ENCODE measurements around the gene ABHD6.
"Not testable (repeated sequence)": the region's sequence is repeated elsewhere in the genome, so short reads cannot be mapped to it uniquely, and the experiment has no call there.

ABHD6 gene

GRCh38 chr3:58285334-58285733 is 47.7 kb downstream of the ABHD6 start:
- DNase-seq = no peak

- no peak for DNase-seq
Observed at GRCh38 chr3:58287354-58287753, 49.8 kb downstream of the ABHD6 start.

DNA sequence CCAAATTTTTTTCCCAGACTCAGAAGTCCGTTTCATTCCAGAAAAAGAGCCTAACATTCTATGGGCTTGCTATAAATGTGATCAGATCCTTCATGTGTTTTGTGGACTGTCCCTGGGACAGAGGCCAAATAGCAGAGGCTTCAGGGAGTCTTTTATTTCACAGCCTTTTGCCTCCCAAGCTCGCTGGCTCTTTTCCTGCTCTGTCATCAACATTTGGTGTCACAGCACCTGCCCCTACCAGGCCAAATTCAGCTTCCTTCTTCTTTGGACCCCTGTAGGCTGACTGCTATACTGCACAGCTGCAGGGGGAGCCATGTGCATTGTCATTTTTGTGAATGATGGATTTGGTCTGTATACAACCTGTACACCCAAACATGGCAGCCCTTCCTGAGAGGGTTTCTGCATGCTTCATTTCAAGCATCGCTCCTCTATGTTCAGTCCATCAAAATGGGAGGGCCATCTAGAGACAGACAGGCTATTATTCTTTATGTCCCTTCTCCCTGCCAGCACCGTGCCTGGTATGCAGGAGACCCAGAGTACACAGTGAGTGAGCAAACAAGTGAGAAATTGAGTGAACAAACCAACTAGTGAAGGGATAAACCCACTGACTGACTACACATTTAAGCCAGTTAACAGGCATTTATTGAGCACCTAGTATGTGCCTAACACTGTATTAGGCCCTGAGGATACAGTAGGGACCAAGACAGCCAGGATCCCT is 50.6 kb downstream of the ABHD6 start:
- no peak for DNase-seq

DNA sequence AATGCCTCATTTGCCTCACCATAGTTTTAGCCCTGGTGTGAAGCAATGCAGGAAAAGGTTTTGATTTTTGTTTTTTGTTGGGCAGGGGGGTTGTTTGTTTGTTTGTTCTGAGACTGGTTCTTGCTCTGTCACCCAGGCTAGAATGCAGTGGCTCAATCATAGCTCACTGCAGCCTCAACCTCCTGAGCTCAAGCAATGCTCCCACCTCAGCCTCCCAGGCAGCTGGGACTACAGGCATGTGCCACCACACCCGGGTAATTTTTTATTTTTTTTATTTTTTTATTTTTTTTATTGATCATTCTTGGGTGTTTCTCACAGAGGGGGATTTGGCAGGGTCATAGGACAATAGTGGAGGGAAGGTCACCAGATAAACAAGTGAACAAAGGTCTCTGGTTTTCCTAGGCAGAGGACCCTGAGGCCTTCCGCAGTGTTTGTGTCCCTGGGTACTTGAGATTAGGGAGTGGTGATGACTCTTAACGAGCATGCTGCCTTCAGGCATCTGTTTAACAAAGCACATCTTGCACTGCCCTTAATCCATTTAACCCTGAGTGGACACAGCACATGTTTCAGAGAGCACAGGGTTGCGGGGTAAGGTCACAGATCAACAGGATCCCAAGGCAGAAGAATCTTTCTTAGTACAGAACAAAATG is 51.5 kb downstream of the ABHD6 start:
- not testable (repeated sequence) for DNase-seq

DNA sequence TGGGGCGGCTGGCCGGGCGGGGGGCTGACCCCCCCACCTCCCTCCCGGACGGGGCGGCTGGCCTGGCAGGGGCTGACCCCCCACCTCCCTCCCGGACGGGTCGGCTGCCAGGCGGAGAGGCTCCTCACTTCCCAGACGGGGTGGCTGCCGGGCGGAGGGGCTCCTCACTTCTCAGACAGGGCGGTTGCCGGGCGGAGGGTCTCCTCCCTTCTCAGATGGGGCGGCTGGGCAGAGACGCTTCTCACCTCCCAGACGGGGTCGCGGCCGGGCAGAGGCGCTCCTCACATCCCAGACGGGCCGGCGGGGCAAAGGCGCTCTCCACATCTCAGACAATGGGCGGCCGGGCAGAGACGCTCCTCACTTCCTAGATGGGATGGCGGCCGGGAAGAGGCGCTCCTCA is 52.9 kb downstream of the ABHD6 start:
- not testable (repeated sequence) for DNase-seq

DNA sequence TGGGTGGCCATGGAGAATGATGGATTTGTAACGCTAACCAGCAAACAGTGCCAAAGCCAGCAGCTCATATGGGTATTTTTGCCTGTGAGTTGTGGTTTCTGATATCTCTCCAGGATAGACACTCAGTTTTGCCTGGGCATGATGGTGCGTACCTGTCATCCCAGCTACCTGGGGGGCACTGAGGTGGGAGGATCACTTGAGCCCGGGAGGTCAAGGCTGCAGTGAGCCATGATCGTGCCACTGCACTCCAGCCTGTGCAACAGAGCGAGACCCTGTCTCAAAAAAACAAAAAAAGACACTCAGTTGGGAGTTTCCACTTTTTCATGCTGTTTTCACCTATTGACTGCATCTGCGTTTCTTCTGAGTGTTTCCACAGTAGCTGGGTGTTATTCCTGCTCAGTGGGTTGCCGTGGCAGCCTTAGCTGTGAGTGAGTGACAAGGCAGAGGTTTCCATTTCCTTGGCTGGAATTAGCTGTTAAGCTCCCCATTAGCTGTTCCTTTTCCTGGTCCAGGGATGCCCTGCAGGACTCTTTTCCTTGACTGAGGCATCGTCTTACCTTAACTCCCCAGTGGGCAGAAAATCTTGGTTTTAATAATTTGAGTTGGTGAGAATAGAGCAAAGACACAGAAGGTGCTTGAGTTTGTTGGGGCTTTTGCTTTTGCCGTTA is 54.2 kb downstream of the ABHD6 start:
- no peak for DNase-seq

GRCh38 chr3:58292866-58293265 is 55.3 kb downstream of the ABHD6 start:
- no peak for DNase-seq

GRCh38 chr3:58293516-58293915 is 55.9 kb downstream of the ABHD6 start:
- no peak for DNase-seq

GRCh38 chr3:58296269-58296668 is 58.7 kb downstream of the ABHD6 start:
- no peak for DNase-seq

GRCh38 chr3:58296843-58297242 is 59.3 kb downstream of the ABHD6 start:
- no peak for DNase-seq

DNA sequence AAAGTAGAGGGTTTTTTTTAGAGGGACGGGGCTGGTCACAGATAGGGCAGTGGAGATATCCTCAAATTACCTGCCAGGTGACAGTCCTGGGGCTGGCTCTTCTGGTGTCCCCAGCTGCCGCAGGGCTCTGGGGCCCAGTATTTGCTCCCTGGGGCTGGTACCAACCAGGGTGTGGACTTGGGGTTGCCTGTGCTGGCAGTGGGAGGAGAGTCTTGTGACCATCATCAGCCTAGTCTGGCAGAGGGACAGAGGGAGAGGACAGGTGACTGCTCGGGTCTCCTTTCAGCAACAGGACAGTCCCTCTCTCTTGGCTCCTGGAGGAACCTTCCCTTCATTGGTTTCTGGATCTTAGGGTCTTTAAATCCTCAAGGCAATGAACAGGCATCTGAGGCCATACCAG is 60.6 kb downstream of the ABHD6 start:
- DNase-seq = no peak

GRCh38 chr3:58299075-58299474 is 61.5 kb downstream of the ABHD6 start:
- no peak for DNase-seq

GRCh38 chr3:58299839-58300516 is 62.4 kb downstream of the ABHD6 start:
- DNase-seq = no peak

- peak; percentile 100 for DNase-seq
Observed at GRCh38 chr3:58305882-58306711, 68.5 kb downstream of the ABHD6 start, which contains the start of the genes HTD2 and RPP14. TSS of gene HTD2 (plus strand) at chr3:58306520. CDS start at chr3:58317614, 11,094 bp downstream. TSS of gene RPP14 (plus strand) at chr3:58306245. CDS start at chr3:58310330, 4,085 bp downstream.

DNA sequence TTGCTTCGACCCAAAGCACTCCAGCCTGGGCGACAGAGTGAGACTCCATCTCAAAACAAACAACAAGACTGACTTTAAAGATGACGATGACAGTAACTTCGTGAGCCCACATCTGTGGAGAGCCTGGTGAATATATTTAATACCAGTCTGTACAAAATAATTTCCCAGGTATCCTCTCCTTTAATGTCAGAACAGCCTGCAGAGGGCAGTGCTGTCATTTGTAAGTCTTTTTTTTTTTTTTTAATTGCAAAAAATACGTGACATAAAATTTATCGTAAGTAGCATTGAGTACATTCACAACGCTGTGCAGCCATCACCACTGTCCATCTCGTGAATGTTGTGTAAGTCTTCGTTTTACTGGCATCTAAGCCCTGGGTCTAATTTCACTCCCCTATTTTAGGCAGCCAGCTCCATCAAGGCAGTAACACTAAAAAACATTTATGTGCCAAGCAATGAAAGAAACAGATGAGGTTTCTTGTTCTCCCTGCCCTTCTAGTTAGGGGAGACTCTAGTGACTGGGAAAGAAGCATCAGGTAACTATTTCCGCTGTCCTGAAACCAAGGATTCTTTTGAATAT is 70.1 kb downstream of the ABHD6 start:
- DNase-seq = peak in 1 of 2 experiments; percentile 44

- DNase-seq = no peak
Observed at GRCh38 chr3:58308728-58309127, 71.1 kb downstream of the ABHD6 start.

DNA sequence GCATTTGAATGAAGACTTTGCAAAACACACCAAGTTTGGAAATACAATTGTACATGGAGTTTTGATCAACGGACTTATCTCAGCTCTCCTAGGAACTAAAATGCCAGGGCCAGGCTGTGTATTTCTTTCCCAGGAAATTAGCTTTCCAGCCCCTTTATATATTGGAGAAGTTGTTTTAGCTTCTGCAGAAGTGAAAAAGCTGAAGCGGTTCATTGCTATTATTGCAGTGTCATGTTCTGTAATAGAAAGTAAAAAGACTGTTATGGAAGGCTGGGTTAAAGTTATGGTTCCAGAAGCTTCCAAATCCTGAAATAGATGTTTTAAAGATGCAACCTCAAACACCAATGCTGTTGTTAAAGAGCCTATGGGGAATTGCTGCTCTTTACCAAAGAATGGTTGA is 80.2 kb downstream of the ABHD6 start:
- DNase-seq = no peak

DNA sequence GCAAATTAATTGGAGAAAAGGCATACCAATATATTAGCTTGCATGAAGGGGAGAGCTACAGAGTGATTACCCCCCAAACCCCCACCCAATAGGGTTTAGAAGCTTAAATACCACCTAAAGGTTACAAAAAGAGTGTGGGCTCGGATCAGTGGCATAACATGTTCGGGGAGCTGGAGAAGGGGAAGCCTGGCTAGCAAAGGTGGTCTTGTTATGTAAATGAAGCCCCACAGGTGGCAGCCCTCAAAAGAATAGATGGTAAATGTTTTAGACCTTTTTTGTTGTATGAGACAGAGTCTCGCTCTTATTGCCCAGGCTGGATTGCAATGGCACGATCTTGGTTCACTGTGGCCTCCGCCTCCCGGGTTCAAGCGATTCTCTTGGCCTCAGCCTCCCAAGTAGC is 84.2 kb downstream of the ABHD6 start:
- DNase-seq = no peak

GRCh38 chr3:58322793-58323192 is 85.2 kb downstream of the ABHD6 start:
- DNase-seq = no peak

DNA sequence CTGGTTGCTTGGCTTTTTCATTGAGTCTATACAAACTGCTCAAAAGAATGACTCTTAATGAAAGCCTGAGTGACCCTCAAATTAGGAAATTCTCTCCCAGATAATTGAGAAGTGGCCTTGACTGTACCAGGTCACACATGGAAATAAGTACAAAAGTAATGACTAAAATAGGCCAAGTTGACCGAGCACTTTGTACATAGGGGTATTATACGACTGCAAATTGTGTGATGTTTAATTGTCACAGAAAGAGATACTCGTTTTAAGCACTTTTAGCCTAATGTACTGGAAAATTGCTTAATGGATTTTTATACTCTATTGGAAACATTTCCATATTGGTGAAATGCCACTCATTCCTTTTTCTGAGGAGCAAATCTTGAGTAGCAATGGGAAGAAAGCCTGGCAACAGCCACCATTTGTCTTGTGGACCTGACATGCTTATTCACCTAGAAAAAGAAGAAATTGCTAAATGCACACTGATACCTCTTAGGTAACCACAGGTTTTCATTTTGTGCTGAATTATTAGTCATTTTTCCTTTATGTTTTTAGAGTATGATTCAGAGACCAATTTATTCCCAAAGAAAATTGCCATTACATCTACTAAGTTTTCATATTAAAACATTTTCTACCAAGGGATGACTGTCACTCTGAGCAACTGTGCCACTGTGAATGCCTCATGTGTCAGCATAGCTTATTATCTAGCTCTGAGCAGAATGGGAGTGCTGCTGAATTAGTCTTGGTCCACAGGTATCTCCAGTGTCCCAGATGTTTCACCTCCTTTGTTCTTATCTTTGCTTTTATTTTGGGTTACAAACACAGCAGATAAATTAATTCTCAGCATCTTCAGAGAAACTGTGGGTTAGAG is 86.2 kb downstream of the ABHD6 start:
- no peak for DNase-seq

Data from activated T-cell treated with anti-CD3 and anti-CD28 coated beads, Interleukin-2, amount 50 U/mL, for 48 hours (primary cell).